ENCODE results near the gene GPM6B.

- TF ChIP-seq CTCF (IDR thresholded peaks at IDR 0.05; ENCODE audit: insufficient read depth, low read length, poor library complexity, severe bottlenecking) (no peak), EZH2phosphoT487 (conservative IDR thresholded peaks at IDR 0.05; ENCODE audit: low read length) (no peak)
Observed at GRCh38 chrX:13857804-13858203, 40.9 kb upstream of the GPM6B start.
